ENCODE results near the gene NME4. TPM values are rescaled to one million over a fixed set of nuclear protein-coding genes. Genes with fewer than 3 reads are reported as not detected.

NME4 gene
- total and polyA plus RNA-seq, 4 experiments from 2014 or later, result 34.9 to 61.7 (median 44.9) TPM

GRCh38 chr16:373020-373598, 23.9 kb upstream of the NME4 start:
- peaks cover 3 to 20% (median 13%) of the 10 kb centered on the region in 4 donors for H3K4me1 Mint-ChIP-seq
- ChIA-PET CTCF (ENCODE audit: partially characterized antibody) (no interaction called here), POLR2A (ENCODE audit: partially characterized antibody) (no interaction called here)
- Histone ChIP-seq H3K27me3 (ENCODE audit: insufficient read depth, low read length) (no peaks in the 10 kb centered on the region), H3K4me1 (ENCODE audit: insufficient read depth, low read length) (peaks cover 26% of the 10 kb centered on the region), H3K9me3 (ENCODE audit: control insufficient read depth in 1 of 2, low read length in 2 of 2) (no peaks in the 10 kb centered on the region), H3K4me3 (ENCODE audit: low read length in 2 of 2) (no peak overlapping the region), H3K27ac (ENCODE audit: low read depth, low read length) (no peak overlapping the region), H3K36me3 (ENCODE audit: insufficient read depth, low read length) (peaks cover 22% of the 10 kb centered on the region)
- no peak for DNase-seq
- H3K27me3 Mint-ChIP-seq, result no peaks in the 10 kb centered on the region
- no peaks in the 10 kb centered on the region for H3K9me3 Mint-ChIP-seq
- H3K36me3 Mint-ChIP-seq, result peaks cover 2 to 16% of the 10 kb centered on the region in 2 donors
- intact Hi-C loops (cut with micrococcal nuclease), result loop anchor here (10.0 kb wide), 1 partner anchor 212 kb away; no protein-coding TSS in a partner anchor
- H3K27ac Mint-ChIP-seq, result peak overlapping the region in 2 of 7 donors; percentile 12 to 40
- peak overlapping the region in 1 of 8 donors; percentile 11 for H3K4me3 Mint-ChIP-seq

GRCh38 chr16:373848-374615, 23.0 kb upstream of the NME4 start:
- DNase-seq, result no peak
- no peaks in the 10 kb centered on the region for H3K27me3 Mint-ChIP-seq
- Histone ChIP-seq H3K27me3 (ENCODE audit: insufficient read depth, low read length) (no peaks in the 10 kb centered on the region), H3K9me3 (ENCODE audit: control insufficient read depth in 1 of 2, low read length in 2 of 2) (no peaks in the 10 kb centered on the region), H3K36me3 (ENCODE audit: insufficient read depth, low read length) (peaks cover 21% of the 10 kb centered on the region), H3K4me1 (ENCODE audit: insufficient read depth, low read length) (peaks cover 29% of the 10 kb centered on the region), H3K27ac (ENCODE audit: low read depth, low read length) (no peak overlapping the region), H3K4me3 (ENCODE audit: low read length in 2 of 2) (no peak overlapping the region)
- peaks cover under 1 to 16% of the 10 kb centered on the region in 2 donors for H3K36me3 Mint-ChIP-seq
- peaks cover 3 to 22% (median 13%) of the 10 kb centered on the region in 4 donors for H3K4me1 Mint-ChIP-seq
- no peaks in the 10 kb centered on the region for H3K9me3 Mint-ChIP-seq
- peak overlapping the region in 1 of 7 donors; percentile 47 for H3K27ac Mint-ChIP-seq
- ChIA-PET POLR2A (ENCODE audit: partially characterized antibody) (no interaction called here), CTCF (ENCODE audit: partially characterized antibody) (no interaction called here)
- no peak overlapping the region for H3K4me3 Mint-ChIP-seq
- intact Hi-C loops (cut with micrococcal nuclease), result loop anchor here (10.0 kb wide), 1 partner anchor 211 kb away; no protein-coding TSS in a partner anchor

GRCh38 chr16:374616-374926, 22.4 kb upstream of the NME4 start:
- H3K4me3 ChIP-seq (ENCODE audit: low read length in 2 of 2), result no peak overlapping the region
- Mint-ChIP-seq H3K4me1 (peaks cover 3 to 21% (median 14%) of the 10 kb centered on the region in 4 donors), H3K9me3 (no peaks in the 10 kb centered on the region), H3K27ac (no peak overlapping the region), H3K27me3 (no peaks in the 10 kb centered on the region), H3K36me3 (peaks cover 0 to 16% of the 10 kb centered on the region in 2 donors), H3K4me3 (no peak overlapping the region)
- DNase-seq, result no peak
- H3K27ac ChIP-seq (ENCODE audit: low read depth, low read length), result no peak overlapping the region
- POLR2A ChIA-PET (ENCODE audit: partially characterized antibody), result no interaction called here
- intact Hi-C loops (cut with micrococcal nuclease), result loop anchor here (10.0 kb wide), 1 partner anchor 210 kb away; no protein-coding TSS in a partner anchor
- peaks cover 21% of the 10 kb centered on the region for H3K36me3 ChIP-seq (ENCODE audit: insufficient read depth, low read length)
- CTCF ChIA-PET (ENCODE audit: partially characterized antibody), result no interaction called here
- no peaks in the 10 kb centered on the region for H3K27me3 ChIP-seq (ENCODE audit: insufficient read depth, low read length)
- no peaks in the 10 kb centered on the region for H3K9me3 ChIP-seq (ENCODE audit: control insufficient read depth in 1 of 2, low read length in 2 of 2)
- H3K4me1 ChIP-seq (ENCODE audit: insufficient read depth, low read length), result peaks cover 29% of the 10 kb centered on the region

GRCh38 chr16:375212-375611, 21.8 kb upstream of the NME4 start:
- Histone ChIP-seq H3K4me1 (ENCODE audit: insufficient read depth, low read length) (peaks cover 31% of the 10 kb centered on the region), H3K9me3 (ENCODE audit: control insufficient read depth in 1 of 2, low read length in 2 of 2) (no peaks in the 10 kb centered on the region), H3K27me3 (ENCODE audit: insufficient read depth, low read length) (no peaks in the 10 kb centered on the region), H3K27ac (ENCODE audit: low read depth, low read length) (no peak overlapping the region), H3K4me3 (ENCODE audit: low read length in 2 of 2) (no peak overlapping the region), H3K36me3 (ENCODE audit: insufficient read depth, low read length) (peaks cover 21% of the 10 kb centered on the region)
- Mint-ChIP-seq H3K27me3 (no peaks in the 10 kb centered on the region), H3K27ac (no peak overlapping the region), H3K9me3 (no peaks in the 10 kb centered on the region), H3K36me3 (peaks cover 0 to 19% of the 10 kb centered on the region in 2 donors), H3K4me3 (no peak overlapping the region), H3K4me1 (peaks cover 5 to 25% (median 17%) of the 10 kb centered on the region in 4 donors)
- CTCF ChIA-PET (ENCODE audit: partially characterized antibody), result interaction anchor here (0.7 kb wide), 1 partner anchor 42 kb away, joined by 3 read pairs; no protein-coding TSS in a partner anchor
- intact Hi-C loops (cut with micrococcal nuclease), result loop anchor here (10.0 kb wide), 1 partner anchor 210 kb away; no protein-coding TSS in a partner anchor
- POLR2A ChIA-PET (ENCODE audit: partially characterized antibody), result no interaction called here
- DNase-seq, result no peak

- no peak overlapping the region for H3K27ac Mint-ChIP-seq
- Histone ChIP-seq H3K27ac (ENCODE audit: low read depth, low read length) (no peak overlapping the region), H3K4me3 (ENCODE audit: low read length in 2 of 2) (no peak overlapping the region), H3K27me3 (ENCODE audit: insufficient read depth, low read length) (no peaks in the 10 kb centered on the region), H3K36me3 (ENCODE audit: insufficient read depth, low read length) (peaks cover 21% of the 10 kb centered on the region), H3K9me3 (ENCODE audit: control insufficient read depth in 1 of 2, low read length in 2 of 2) (no peaks in the 10 kb centered on the region), H3K4me1 (ENCODE audit: insufficient read depth, low read length) (peaks cover 31% of the 10 kb centered on the region)
- no peaks in the 10 kb centered on the region for H3K27me3 Mint-ChIP-seq
- peaks cover 1 to 20% (median 12%) of the 10 kb centered on the region in 4 donors for H3K4me1 Mint-ChIP-seq
- intact Hi-C loops (cut with micrococcal nuclease), result loop anchor here (10.0 kb wide), 1 partner anchor 209 kb away; no protein-coding TSS in a partner anchor
- H3K36me3 Mint-ChIP-seq, result peaks cover 0 to 17% of the 10 kb centered on the region in 2 donors
- ChIA-PET CTCF (ENCODE audit: partially characterized antibody) (interaction anchor here (0.7 kb wide), 1 partner anchor 41 kb away, joined by 3 read pairs; no protein-coding TSS in a partner anchor), POLR2A (ENCODE audit: partially characterized antibody) (no interaction called here)
- DNase-seq, result no peak
- no peaks in the 10 kb centered on the region for H3K9me3 Mint-ChIP-seq
- no peak overlapping the region for H3K4me3 Mint-ChIP-seq
These were observed 20.8 kb upstream of the NME4 start for GRCh38 chr16:375927-376816.

GRCh38 chr16:376817-377418, 20.1 kb upstream of the NME4 start:
- ChIA-PET POLR2A (ENCODE audit: partially characterized antibody) (no interaction called here), CTCF (ENCODE audit: partially characterized antibody) (no interaction called here)
- H3K27ac ChIP-seq (ENCODE audit: low read depth, low read length), result no peak overlapping the region
- Mint-ChIP-seq H3K27ac (peak overlapping the region in 1 of 7 donors; percentile 72), H3K36me3 (peaks cover 0 to 16% of the 10 kb centered on the region in 2 donors), H3K27me3 (no peaks in the 10 kb centered on the region), H3K4me1 (peaks cover 1 to 17% (median 10%) of the 10 kb centered on the region in 4 donors), H3K9me3 (no peaks in the 10 kb centered on the region), H3K4me3 (peak overlapping the region in 1 of 8 donors; percentile 66)
- DNase-seq, result no peak
- peaks cover 24% of the 10 kb centered on the region for H3K4me1 ChIP-seq (ENCODE audit: insufficient read depth, low read length)
- no peak overlapping the region for H3K4me3 ChIP-seq (ENCODE audit: low read length in 2 of 2)
- peaks cover 21% of the 10 kb centered on the region for H3K36me3 ChIP-seq (ENCODE audit: insufficient read depth, low read length)
- intact Hi-C loops (cut with micrococcal nuclease), result loop anchor here (10.0 kb wide), 1 partner anchor 208 kb away; no protein-coding TSS in a partner anchor
- H3K9me3 ChIP-seq (ENCODE audit: control insufficient read depth in 1 of 2, low read length in 2 of 2), result no peaks in the 10 kb centered on the region
- H3K27me3 ChIP-seq (ENCODE audit: insufficient read depth, low read length), result no peaks in the 10 kb centered on the region
